B cell (primary cell): ENCODE data around the gene VEZT. TPM values are rescaled to one million over a fixed set of nuclear protein-coding genes. Genes with fewer than 3 reads are reported as not detected.

ENCODE experiments used
- ATAC-seq: fragments of 200-7000 bp; cut with Tn5 transposase; one replicate; pipeline ENCODE4 v1.10.0; 2021; ENCODE audit warnings: low read depth, mild to moderate bottlenecking, moderate number of reproducible peaks, moderate library complexity
- CTCF ChIA-PET: fragments of 350-600 bp; sonication (Branson Sonifier 250); formaldehyde crosslinking; loops from one replicate; lab custom pipeline; 2021; ENCODE audit warnings: antibody characterized with exemption, inconsistent platforms; lab: Charles Lee
- POLR2A ChIA-PET: fragments of 350-600 bp; sonication (Branson Sonifier 250); formaldehyde crosslinking; loops from one replicate; lab custom pipeline; 2021; ENCODE audit warnings: antibody characterized with exemption; lab: Charles Lee
- DNase-seq: peaks from one replicate; pipeline ENCODE4 v3.0.0; 2013
- H2AFZ ChIP-seq: 2 replicates; pipeline ENCODE4 v1.6.1; 2012; ENCODE audit warnings: mild to moderate bottlenecking, low read depth, low read length; ENCODE audit not compliant: insufficient read depth, poor library complexity, severe bottlenecking
- H3K27ac ChIP-seq, 2 donors: 1 replicate in 1 of 2; 2 replicates in 1 of 2; pipeline ENCODE4 v1.5.1; 2012 to 2013; ENCODE audit warnings: low read length in 2 of 2, mild to moderate bottlenecking in 2 of 2, moderate library complexity in 1 of 2
- H3K27me3 ChIP-seq, 4 experiments: fragments of 200-600 bp in 1 of 4; sonication (generic) in 1 of 4; replicated peaks in 1 of 4; 1 replicate in 2 of 4; 2 replicates in 2 of 4; pipeline versions ENCODE4 v1.6.1 to v1.7.0; 2013 to 2016; ENCODE audit warnings: low read length in 3 of 4, mild to moderate bottlenecking in 2 of 4, mixed read lengths in 1 of 4, moderate library complexity in 1 of 4; ENCODE audit not compliant: insufficient read depth in 4 of 4, control insufficient read depth in 3 of 4; ENCODE audit errors: control extremely low read depth in 1 of 4
- H3K36me3 ChIP-seq, 2 experiments: replicated peaks in 1 of 2; 1 replicate in 1 of 2; 2 replicates in 1 of 2; pipeline versions ENCODE4 v1.6.1 to v1.7.1; 2013; ENCODE audit warnings: low read length in 1 of 2; ENCODE audit not compliant: insufficient read depth in 2 of 2, control insufficient read depth in 1 of 2; ENCODE audit errors: control extremely low read depth in 1 of 2, extremely low read depth in 1 of 2
- H3K4me1 ChIP-seq, 2 donors: fragments of 200-600 bp in 1 of 2; sonication (generic) in 1 of 2; 1 replicate in 1 of 2; 2 replicates in 1 of 2; pipeline versions ENCODE4 v1.5.1 to v1.6.1; 2013 to 2017; ENCODE audit warnings: low read length in 2 of 2; ENCODE audit not compliant: control insufficient read depth in 2 of 2, insufficient read depth in 2 of 2
- H3K4me2 ChIP-seq: replicated peaks from 2 replicates; pipeline ENCODE3; 2012; ENCODE audit warnings: mild to moderate bottlenecking, low read depth, low read length; ENCODE audit not compliant: poor library complexity, severe bottlenecking
- H3K4me3 ChIP-seq, 5 experiments: fragments of 200-600 bp in 1 of 5; sonication (generic) in 1 of 5; 1 replicate in 3 of 5; 2 replicates in 2 of 5; pipeline versions ENCODE4 v1.5.1 to v1.7.0; 2011 to 2016; ENCODE audit warnings: low read length in 4 of 5, mild to moderate bottlenecking in 4 of 5, low read depth in 2 of 5, control low read depth in 1 of 5, moderate library complexity in 1 of 5; ENCODE audit not compliant: insufficient read depth in 1 of 5; ENCODE audit errors: control extremely low read depth in 1 of 5, extremely low read depth in 1 of 5
- H3K79me2 ChIP-seq: fragments of 200-600 bp; sonication (generic); one replicate; pipeline ENCODE4 v1.6.0; 2016; ENCODE audit warnings: low read length; ENCODE audit not compliant: control insufficient read depth, insufficient read depth
- H3K9ac ChIP-seq: fragments of 200-600 bp; sonication (generic); 2 replicates; pipeline ENCODE4 v1.6.1; 2017; ENCODE audit warnings: mild to moderate bottlenecking, low read length, moderate library complexity
- H3K9me3 ChIP-seq, 3 donors: one replicate each; pipeline versions ENCODE4 v1.6.1 to v1.7.1; 2013; ENCODE audit warnings: low read length in 2 of 3; ENCODE audit not compliant: control insufficient read depth in 2 of 3, insufficient read depth in 1 of 3; ENCODE audit errors: control extremely low read depth in 1 of 3
- H4K20me1 ChIP-seq: 2 replicates; pipeline ENCODE4 v1.6.0; 2012; ENCODE audit warnings: mild to moderate bottlenecking, low read length; ENCODE audit not compliant: insufficient read depth, control insufficient read depth, poor library complexity, severe bottlenecking
- H3K27ac Mint-ChIP-seq: one replicate; pipeline ENCODE4 v1.8.0; 2021; ENCODE audit warnings: mixed read lengths
- H3K27me3 Mint-ChIP-seq: one replicate; pipeline ENCODE4 v1.8.0; 2021; ENCODE audit warnings: mixed read lengths
- H3K4me1 Mint-ChIP-seq: one replicate; pipeline ENCODE4 v1.8.0; 2021; ENCODE audit warnings: mixed read lengths
- H3K4me3 Mint-ChIP-seq: one replicate; pipeline ENCODE4 v1.8.0; 2021; ENCODE audit warnings: mixed read lengths
- H3K9me3 Mint-ChIP-seq: one replicate; pipeline ENCODE4 v1.8.0; 2022; ENCODE audit warnings: mixed read lengths; ENCODE audit not compliant: insufficient read depth
- EZH2 ChIP-seq: IDR thresholded peaks from 2 replicates; pipeline ENCODE4 v1.6.1; 2012; ENCODE audit warnings: borderline replicate concordance, low read depth, mild to moderate bottlenecking, moderate library complexity, low read length; ENCODE audit not compliant: insufficient read depth, poor library complexity, severe bottlenecking
- WGBS: methylation state at CpG from one replicate; pipeline ENCODE4 v1.1.5; 2013; ENCODE audit warnings: missing lambda C conversion rate; ENCODE audit not compliant: insufficient coverage; 5-methylcytosine and 5-hydroxymethylcytosine counted together
- intact Hi-C: fragments of 100-400 bp; cut with micrococcal nuclease; formaldehyde crosslinking; loops from one replicate; pipeline ENCODE4 v1.10.0; 2022
- polyA plus RNA-seq: library from polyadenylated mRNA; depleted of rRNA; stranded (reverse); fragments of >200 nt; gene quantifications from 2 replicates; pipeline ENCODE4 v1.2.3, GENCODE V29; 2012
- total RNA-seq, 2 donors: library from RNA; stranded (reverse); fragments of 120-200 nt in 1 of 2; gene quantifications; 1 replicate in 1 of 2; 2 replicates in 1 of 2; pipeline versions ENCODE4 v1.2.3 to v1.2.4, GENCODE V29; 2013 to 2022
- TF ChIP-seq, protein P1 (sequence below): fragments of 200-600 bp; IDR thresholded peaks from one replicate; pipeline ENCODE4 v1.8.0; 2022; ENCODE audit warnings: antibody characterized with exemption, mild to moderate bottlenecking

The VEZT gene
- total and polyA plus RNA-seq, 2 donors (not counting 1 experiment from before 2014, with no cell fraction given) = 19.9 to 61.8 TPM

DNA sequence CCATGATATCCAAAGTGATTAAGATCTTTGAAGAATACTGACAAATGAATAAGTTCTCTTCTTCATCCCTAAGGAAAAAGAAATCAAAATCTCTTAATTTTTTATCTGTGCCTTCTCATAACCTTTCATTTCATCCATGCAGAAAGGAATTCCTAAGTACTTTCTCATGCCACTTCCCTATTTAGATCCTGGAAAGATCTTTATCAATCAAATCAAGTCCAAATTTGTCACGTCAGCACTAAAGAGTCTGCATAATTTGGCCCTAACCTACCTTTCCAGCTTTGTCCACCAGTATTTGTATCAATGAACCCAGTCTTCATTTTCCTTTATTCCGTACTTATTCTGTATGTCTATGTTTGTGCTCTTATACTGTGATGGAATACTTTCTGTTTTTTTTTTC, 41.2 kb downstream of the VEZT start:
- TF ChIP-seq, protein P1, sequence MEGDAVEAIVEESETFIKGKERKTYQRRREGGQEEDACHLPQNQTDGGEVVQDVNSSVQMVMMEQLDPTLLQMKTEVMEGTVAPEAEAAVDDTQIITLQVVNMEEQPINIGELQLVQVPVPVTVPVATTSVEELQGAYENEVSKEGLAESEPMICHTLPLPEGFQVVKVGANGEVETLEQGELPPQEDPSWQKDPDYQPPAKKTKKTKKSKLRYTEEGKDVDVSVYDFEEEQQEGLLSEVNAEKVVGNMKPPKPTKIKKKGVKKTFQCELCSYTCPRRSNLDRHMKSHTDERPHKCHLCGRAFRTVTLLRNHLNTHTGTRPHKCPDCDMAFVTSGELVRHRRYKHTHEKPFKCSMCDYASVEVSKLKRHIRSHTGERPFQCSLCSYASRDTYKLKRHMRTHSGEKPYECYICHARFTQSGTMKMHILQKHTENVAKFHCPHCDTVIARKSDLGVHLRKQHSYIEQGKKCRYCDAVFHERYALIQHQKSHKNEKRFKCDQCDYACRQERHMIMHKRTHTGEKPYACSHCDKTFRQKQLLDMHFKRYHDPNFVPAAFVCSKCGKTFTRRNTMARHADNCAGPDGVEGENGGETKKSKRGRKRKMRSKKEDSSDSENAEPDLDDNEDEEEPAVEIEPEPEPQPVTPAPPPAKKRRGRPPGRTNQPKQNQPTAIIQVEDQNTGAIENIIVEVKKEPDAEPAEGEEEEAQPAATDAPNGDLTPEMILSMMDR = no peak
- TF ChIP-seq EZH2 = no peak
- Histone ChIP-seq H3K9me3 (no peaks in the 10 kb centered on the region), H3K27me3 (no peaks in the 10 kb centered on the region), H3K36me3 (peaks cover 11 to 66% of the 10 kb centered on the region in 2 experiments), H3K79me2 (no peaks in the 10 kb centered on the region), H3K27ac (no peak overlapping the region), H3K9ac (no peak overlapping the region), H4K20me1 (no peaks in the 10 kb centered on the region), H2AFZ (no peak overlapping the region), H3K4me2 (no peak overlapping the region), H3K4me3 (no peak overlapping the region), H3K4me1 (no peaks in the 10 kb centered on the region)
- Mint-ChIP-seq H3K27me3 (no peaks in the 10 kb centered on the region), H3K4me1 (no peaks in the 10 kb centered on the region), H3K9me3 (no peaks in the 10 kb centered on the region), H3K27ac (no peak overlapping the region), H3K4me3 (no peak overlapping the region)
- ChIA-PET CTCF (no interaction called here), POLR2A (no interaction called here)
- WGBS = no CpG with 5 or more reads among the region's 2 CpGs
- ATAC-seq (no peak), DNase-seq (no peak)
- intact Hi-C loops = no loop called here

DNA sequence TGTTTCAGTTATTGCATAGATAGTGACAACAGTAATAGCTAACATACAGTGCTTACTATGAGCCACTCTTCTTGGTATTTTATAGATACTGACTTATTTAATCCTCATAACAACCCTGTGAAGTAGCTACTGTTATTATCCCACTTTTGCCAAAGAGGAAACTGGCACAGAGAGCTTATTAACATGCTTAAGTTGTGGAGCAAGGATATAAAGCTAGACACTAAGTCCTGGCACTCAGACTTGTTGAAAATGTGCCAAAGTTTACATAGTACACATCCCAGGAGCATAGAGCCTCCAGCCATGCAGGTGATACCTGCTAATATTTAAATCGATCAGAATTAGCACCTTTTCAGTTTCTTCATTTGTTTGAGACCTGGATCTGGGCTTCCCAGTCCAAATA, 41.8 kb downstream of the VEZT start:
- Histone ChIP-seq H2AFZ (no peak overlapping the region), H4K20me1 (no peaks in the 10 kb centered on the region), H3K9me3 (no peaks in the 10 kb centered on the region), H3K4me3 (no peak overlapping the region), H3K27ac (no peak overlapping the region), H3K4me2 (no peak overlapping the region), H3K27me3 (no peaks in the 10 kb centered on the region), H3K9ac (no peak overlapping the region), H3K36me3 (peaks cover 11 to 69% of the 10 kb centered on the region in 2 experiments), H3K4me1 (no peaks in the 10 kb centered on the region), H3K79me2 (no peaks in the 10 kb centered on the region)
- ATAC-seq (no peak), DNase-seq (no peak)
- H3K27ac Mint-ChIP-seq = no peak overlapping the region
- ChIA-PET CTCF (no interaction called here), POLR2A (no interaction called here)
- no peak overlapping the region for H3K4me3 Mint-ChIP-seq
- no peaks in the 10 kb centered on the region for H3K4me1 Mint-ChIP-seq
- 100% methylated on average over 1 of the region's 1 CpG for WGBS
- H3K27me3 Mint-ChIP-seq = no peaks in the 10 kb centered on the region
- no peaks in the 10 kb centered on the region for H3K9me3 Mint-ChIP-seq
- intact Hi-C loops = no loop called here
- TF ChIP-seq EZH2 = no peak
- TF ChIP-seq, protein P1 = no peak
